A549 (cell line): ENCODE data around the gene SWAP70.

ENCODE experiments used
- GATA3 ChIP-seq: IDR thresholded peaks from 2 replicates; pipeline ENCODE4 v1.6.1; 2012; ENCODE audit warnings: borderline replicate concordance
- RAD21 ChIP-seq, 2 experiments: fragments of >200 bp in 1 of 2; sonication (Bioruptor Twin) in 1 of 2; formaldehyde crosslinking in 1 of 2; IDR thresholded peaks in 1 of 2; conservative IDR thresholded peaks in 1 of 2; 2 replicates in 1 of 2; 3 replicates in 1 of 2; pipeline ENCODE4 v1.6.1; 2012 to 2018; ENCODE audit warnings: inconsistent platforms in 1 of 2
- TF ChIP-seq, protein P1 (sequence below): fragments of >200 bp; sonication (Bioruptor Twin); formaldehyde crosslinking; IDR thresholded peaks from 3 replicates; pipeline ENCODE4 v1.5.1; 2016
- TF ChIP-seq, protein P2 (sequence below): fragments of 450-650 bp; IDR thresholded peaks from 2 replicates; pipeline ENCODE4 v1.6.1; 2014; ENCODE audit warnings: antibody characterized with exemption

DNA sequence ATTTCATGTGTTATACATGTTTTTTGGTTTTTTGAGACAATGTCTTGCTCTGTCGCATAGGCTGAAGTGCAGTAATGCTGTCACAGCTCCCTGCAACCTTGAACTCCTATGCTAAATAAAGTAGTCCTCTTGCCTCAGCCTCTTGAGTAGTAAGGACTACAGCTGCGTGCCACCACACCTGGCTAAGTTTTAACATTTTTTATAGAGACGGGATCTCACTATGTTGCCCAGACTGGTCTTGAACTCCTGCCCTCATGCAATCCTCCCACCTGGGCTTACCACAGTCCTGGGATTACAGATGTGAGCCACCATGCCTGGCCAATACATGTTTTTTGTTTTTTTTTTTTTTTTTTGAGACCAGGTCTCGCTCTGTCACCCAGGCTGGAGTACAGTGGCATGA, 33.9 kb downstream of the SWAP70 start:
- TF ChIP-seq RAD21 (conservative IDR thresholded peaks at IDR 0.05 in 1 of 2, IDR thresholded peaks at IDR 0.05 in 1 of 2), result no peak
- TF ChIP-seq GATA3, result no peak
- TF ChIP-seq, protein P1, sequence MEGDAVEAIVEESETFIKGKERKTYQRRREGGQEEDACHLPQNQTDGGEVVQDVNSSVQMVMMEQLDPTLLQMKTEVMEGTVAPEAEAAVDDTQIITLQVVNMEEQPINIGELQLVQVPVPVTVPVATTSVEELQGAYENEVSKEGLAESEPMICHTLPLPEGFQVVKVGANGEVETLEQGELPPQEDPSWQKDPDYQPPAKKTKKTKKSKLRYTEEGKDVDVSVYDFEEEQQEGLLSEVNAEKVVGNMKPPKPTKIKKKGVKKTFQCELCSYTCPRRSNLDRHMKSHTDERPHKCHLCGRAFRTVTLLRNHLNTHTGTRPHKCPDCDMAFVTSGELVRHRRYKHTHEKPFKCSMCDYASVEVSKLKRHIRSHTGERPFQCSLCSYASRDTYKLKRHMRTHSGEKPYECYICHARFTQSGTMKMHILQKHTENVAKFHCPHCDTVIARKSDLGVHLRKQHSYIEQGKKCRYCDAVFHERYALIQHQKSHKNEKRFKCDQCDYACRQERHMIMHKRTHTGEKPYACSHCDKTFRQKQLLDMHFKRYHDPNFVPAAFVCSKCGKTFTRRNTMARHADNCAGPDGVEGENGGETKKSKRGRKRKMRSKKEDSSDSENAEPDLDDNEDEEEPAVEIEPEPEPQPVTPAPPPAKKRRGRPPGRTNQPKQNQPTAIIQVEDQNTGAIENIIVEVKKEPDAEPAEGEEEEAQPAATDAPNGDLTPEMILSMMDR, result no peak
- TF ChIP-seq, protein P2, sequence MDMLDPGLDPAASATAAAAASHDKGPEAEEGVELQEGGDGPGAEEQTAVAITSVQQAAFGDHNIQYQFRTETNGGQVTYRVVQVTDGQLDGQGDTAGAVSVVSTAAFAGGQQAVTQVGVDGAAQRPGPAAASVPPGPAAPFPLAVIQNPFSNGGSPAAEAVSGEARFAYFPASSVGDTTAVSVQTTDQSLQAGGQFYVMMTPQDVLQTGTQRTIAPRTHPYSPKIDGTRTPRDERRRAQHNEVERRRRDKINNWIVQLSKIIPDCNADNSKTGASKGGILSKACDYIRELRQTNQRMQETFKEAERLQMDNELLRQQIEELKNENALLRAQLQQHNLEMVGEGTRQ, result no peak
